HG03469 (cell line): ENCODE data around the gene DCAF16.
"Not testable (repeated sequence)": the region's sequence is repeated elsewhere in the genome, so short reads cannot be mapped to it uniquely, and the experiment has no call there.

Experiments used
- ATAC-seq: cut with Tn5 transposase; IDR thresholded peaks from one replicate; pipeline ENCODE4 v1.9.1; 2021; ENCODE audit warnings: mild to moderate bottlenecking, moderate library complexity, moderate number of reproducible peaks; ENCODE audit not compliant: unreplicated experiment

DCAF16 gene

GRCh38 chr4:17810260-17811077, at the start of gene DCAF16, which contains the start of gene NCAPG:
Gene DCAF16, minus strand, starts transcription at chr4:17810757. Its CDS starts 6,616 bp downstream, at chr4:17804141.
Gene NCAPG, plus strand, starts transcription at chr4:17810979. Its CDS starts 99 bp downstream, at chr4:17811078.
- ATAC-seq: peak; percentile 82

GRCh38 chr4:17859793-17860406, 49.3 kb upstream of the DCAF16 start:
- ATAC-seq: no peak

GRCh38 chr4:17854036-17854435, 43.5 kb upstream of the DCAF16 start:
- no peak for ATAC-seq

GRCh38 chr4:17851959-17852358, 41.4 kb upstream of the DCAF16 start:
- ATAC-seq: no peak

GRCh38 chr4:17850295-17850694, 39.7 kb upstream of the DCAF16 start:
- not testable (repeated sequence) for ATAC-seq

GRCh38 chr4:17846266-17846665, 35.7 kb upstream of the DCAF16 start:
- ATAC-seq: no peak

GRCh38 chr4:17823871-17824669, 13.5 kb upstream of the DCAF16 start:
- ATAC-seq: no peak

GRCh38 chr4:17817027-17817426, 6.5 kb upstream of the DCAF16 start:
- ATAC-seq: peak; percentile 80

GRCh38 chr4:17816142-17816541, 5.6 kb upstream of the DCAF16 start:
- ATAC-seq: no peak

- ATAC-seq: no peak
These were observed 3.6 kb upstream of the DCAF16 start for GRCh38 chr4:17814140-17814539.

- no peak for ATAC-seq
These were observed 2.2 kb upstream of the DCAF16 start for GRCh38 chr4:17812801-17813200.

GRCh38 chr4:17812125-17812524, 1.6 kb upstream of the DCAF16 start:
- ATAC-seq: no peak

GRCh38 chr4:17811078-17811603, 584 bp upstream of the DCAF16 start:
- ATAC-seq: peak; percentile 7

GRCh38 chr4:17809667-17810066, 890 bp downstream of the DCAF16 start:
- no peak for ATAC-seq

GRCh38 chr4:17807446-17807845, 3.1 kb downstream of the DCAF16 start:
- no peak for ATAC-seq

- ATAC-seq: no peak
These were observed 4.9 kb downstream of the DCAF16 start for GRCh38 chr4:17805580-17806155.

GRCh38 chr4:17797808-17798207, 12.7 kb downstream of the DCAF16 start:
- no peak for ATAC-seq

- ATAC-seq: no peak
These were observed 15.8 kb downstream of the DCAF16 start for GRCh38 chr4:17794730-17795129.

GRCh38 chr4:17788956-17789355, 21.6 kb downstream of the DCAF16 start:
- no peak for ATAC-seq

- ATAC-seq: no peak
These were observed 23.2 kb downstream of the DCAF16 start for GRCh38 chr4:17787315-17787714.

GRCh38 chr4:17786567-17786966, 24.0 kb downstream of the DCAF16 start:
- ATAC-seq: peak; percentile 59
